Ovary (tissue), 9 donors: Measurements from ENCODE around the gene GSTT4. TPM values are rescaled to one million over a fixed set of nuclear protein-coding genes. Genes with fewer than 3 reads are reported as not detected.
"Not testable (repeated sequence)": the region's sequence is repeated elsewhere in the genome, so short reads cannot be mapped to it uniquely, and the experiment has no call there.

Experiments
- DNase-seq, 5 donors: peaks; one replicate each; pipeline ENCODE4 v3.0.0-alpha.2; 2019 to 2020
- H3K27ac ChIP-seq, 2 donors: fragments of 200-600 bp; one replicate each; pipeline versions ENCODE4 v1.5.1 to v1.8.0; 2019 to 2022
- H3K27me3 ChIP-seq: fragments of 200-600 bp; one replicate; pipeline ENCODE4 v1.8.0; 2022
- H3K36me3 ChIP-seq: fragments of 200-600 bp; sonication (generic); one replicate; pipeline ENCODE4 v1.5.1; 2019
- H3K4me1 ChIP-seq: one replicate; pipeline ENCODE4 v1.8.1; 2013; ENCODE audit warnings: mild to moderate bottlenecking, moderate library complexity; ENCODE audit not compliant: insufficient read depth
- H3K4me3 ChIP-seq: fragments of 200-600 bp; sonication (generic); one replicate; pipeline ENCODE4 v1.5.1; 2017
- H3K9me3 ChIP-seq, 2 donors: fragments of 200-600 bp in 1 of 2; sonication (generic) in 1 of 2; one replicate each; pipeline versions ENCODE4 v1.5.1 to v1.8.1; 2013 to 2019; ENCODE audit warnings: mild to moderate bottlenecking in 1 of 2, moderate library complexity in 1 of 2
- EP300 ChIP-seq: sonication (generic); formaldehyde crosslinking; IDR thresholded peaks from one replicate; pipeline ENCODE4 v1.6.1; 2017; ENCODE audit warnings: antibody characterized with exemption
- POLR2A ChIP-seq: fragments of 450-650 bp; IDR thresholded peaks from one replicate; pipeline ENCODE4 v1.6.1; 2017; ENCODE audit warnings: antibody characterized with exemption, mild to moderate bottlenecking, moderate library complexity
- WGBS, 3 donors: extraction: QIAGEN DNeasy Blood & Tissue Kit in 1 of 3; methylation state at CpG; one replicate each; pipeline versions ENCODE4 v1.1.5 to v1.1.7; 2013 to 2017; 5-methylcytosine and 5-hydroxymethylcytosine counted together
- intact Hi-C, 4 donors: fragments of 100-400 bp; cut with DNase I; formaldehyde crosslinking; loops; one replicate each; pipeline versions ENCODE4 v1.11.0 to v1.15.1; 2022 to 2023
- polyA plus RNA-seq, 2 donors: library from polyadenylated mRNA; stranded (reverse); fragments of 200-250 nt in 1 of 2; fragments of 350-450 nt in 1 of 2; fragmentation: Illumina TruSeq in 1 of 2; extraction: RNeasy Lipid Tissue Mini Kit (QIAGEN cat#74804) in 1 of 2; gene quantifications; one replicate each; pipeline ENCODE4 v1.2.3, GENCODE V29; 2013 to 2014
- total RNA-seq, 7 donors: library from RNA; depleted of rRNA in 2 of 7; stranded (reverse); fragments of >200 nt in 2 of 7; fragmentation: NEBNext Ultra II Directional in 3 of 7; extraction: Animal tissue kit (Norgen Biotek cat#: 25700) in 3 of 7; gene quantifications; one replicate each; pipeline versions ENCODE4 v1.1.0 to v1.2.4, GENCODE V29; 2016 to 2023
- TF ChIP-seq, protein P1 (sequence below), 3 donors: fragments of 450-650 bp in 2 of 3; fragments of 200-600 bp in 1 of 3; IDR thresholded peaks; one replicate each; pipeline versions ENCODE4 v1.5.1 to v1.8.0; 2016 to 2022; ENCODE audit warnings: antibody characterized with exemption in 3 of 3, mild to moderate bottlenecking in 1 of 3
- donor health status: DM: no; HTN: no; CAD: no; lungs with moderate emphysema.
- donor health status: DM: no; HTN: no; CAD: no.
- donor health status: Bipolar disorder and iron deficiency.
- donor health status: DM: yes; HTN: yes; CAD: no.
- donor health status: DM: no; HTN: no; CAD: no.
- donor health status: DM: yes; HTN: yes; CAD: no.

The GSTT4 gene
- total and polyA plus RNA-seq, 9 donors: not detected

GRCh38 chr22:24051028-24051427, 45.8 kb upstream of the GSTT4 start:
- intact Hi-C loops: no loop called here
- no peaks in the 10 kb centered on the region for H3K36me3 ChIP-seq

GRCh38 chr22:24049978-24050377, 44.7 kb upstream of the GSTT4 start:
- no peak for DNase-seq
- 81 to 88% (median 88%) methylated on average over 2 of the region's 2 CpGs for WGBS, 3 donors
- intact Hi-C loops: no loop called here
- Histone ChIP-seq H3K4me3 (no peak overlapping the region), H3K27ac (no peak overlapping the region), H3K4me1 (no peaks in the 10 kb centered on the region), H3K27me3 (no peaks in the 10 kb centered on the region), H3K36me3 (no peaks in the 10 kb centered on the region), H3K9me3 (no peaks in the 10 kb centered on the region)
- TF ChIP-seq, protein P1, sequence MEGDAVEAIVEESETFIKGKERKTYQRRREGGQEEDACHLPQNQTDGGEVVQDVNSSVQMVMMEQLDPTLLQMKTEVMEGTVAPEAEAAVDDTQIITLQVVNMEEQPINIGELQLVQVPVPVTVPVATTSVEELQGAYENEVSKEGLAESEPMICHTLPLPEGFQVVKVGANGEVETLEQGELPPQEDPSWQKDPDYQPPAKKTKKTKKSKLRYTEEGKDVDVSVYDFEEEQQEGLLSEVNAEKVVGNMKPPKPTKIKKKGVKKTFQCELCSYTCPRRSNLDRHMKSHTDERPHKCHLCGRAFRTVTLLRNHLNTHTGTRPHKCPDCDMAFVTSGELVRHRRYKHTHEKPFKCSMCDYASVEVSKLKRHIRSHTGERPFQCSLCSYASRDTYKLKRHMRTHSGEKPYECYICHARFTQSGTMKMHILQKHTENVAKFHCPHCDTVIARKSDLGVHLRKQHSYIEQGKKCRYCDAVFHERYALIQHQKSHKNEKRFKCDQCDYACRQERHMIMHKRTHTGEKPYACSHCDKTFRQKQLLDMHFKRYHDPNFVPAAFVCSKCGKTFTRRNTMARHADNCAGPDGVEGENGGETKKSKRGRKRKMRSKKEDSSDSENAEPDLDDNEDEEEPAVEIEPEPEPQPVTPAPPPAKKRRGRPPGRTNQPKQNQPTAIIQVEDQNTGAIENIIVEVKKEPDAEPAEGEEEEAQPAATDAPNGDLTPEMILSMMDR (IDR thresholded peaks at IDR 0.05): no peak
- no peak for TF ChIP-seq POLR2A
- TF ChIP-seq EP300: no peak

More at GRCh38 chr22:24051028-24051427, 45.8 kb upstream of the GSTT4 start:
- TF ChIP-seq POLR2A (no peak), EP300 (no peak)
- TF ChIP-seq, protein P1 (IDR thresholded peaks at IDR 0.05): no peak
- Histone ChIP-seq H3K9me3 (no peaks in the 10 kb centered on the region), H3K4me3 (no peak overlapping the region), H3K27ac (no peak overlapping the region), H3K4me1 (no peaks in the 10 kb centered on the region), H3K27me3 (no peaks in the 10 kb centered on the region)
- 70 to 93% (median 75%) methylated on average over 5 of the region's 5 CpGs for WGBS, 3 donors
- DNase-seq: no peak

GRCh38 chr22:24049211-24049610, 44.0 kb upstream of the GSTT4 start:
- DNase-seq: no peak
- Histone ChIP-seq H3K27me3 (no peaks in the 10 kb centered on the region), H3K9me3 (no peaks in the 10 kb centered on the region), H3K27ac (no peak overlapping the region), H3K4me3 (no peak overlapping the region), H3K36me3 (no peaks in the 10 kb centered on the region), H3K4me1 (no peaks in the 10 kb centered on the region)
- 81 to 93% (median 86%) methylated on average over 5 of the region's 5 CpGs for WGBS, 3 donors
- TF ChIP-seq POLR2A: no peak
- intact Hi-C loops: no loop called here

DNA sequence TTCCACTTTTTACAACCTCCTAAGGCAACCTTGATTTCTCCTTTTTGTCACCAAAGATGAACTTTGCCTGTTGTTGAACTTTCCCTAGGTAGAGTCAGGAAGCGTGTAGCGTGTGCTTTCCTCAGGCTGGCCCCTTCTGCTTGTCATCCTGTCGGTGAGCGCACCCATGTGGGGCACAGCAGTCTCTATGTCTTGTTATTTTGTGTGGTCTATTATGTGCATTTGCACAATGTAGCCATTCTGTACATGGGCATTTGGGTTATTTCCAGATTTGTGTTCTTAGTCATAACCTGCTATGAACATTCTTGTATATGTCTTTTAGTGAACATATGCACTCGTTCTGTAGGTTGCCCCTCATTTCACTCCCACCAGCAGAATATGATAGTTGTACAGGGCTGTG, 40.8 kb upstream of the GSTT4 start:
- no peak for DNase-seq
- no peaks in the 10 kb centered on the region for H3K27me3 ChIP-seq
- intact Hi-C loops: no loop called here
- WGBS, 3 donors: 86 to 91% (median 90%) methylated on average over 5 of the region's 5 CpGs
- H3K4me3 ChIP-seq: no peak overlapping the region
- H3K36me3 ChIP-seq: no peaks in the 10 kb centered on the region
- H3K27ac ChIP-seq: no peak overlapping the region
- no peaks in the 10 kb centered on the region for H3K9me3 ChIP-seq
- TF ChIP-seq, protein P1 (IDR thresholded peaks at IDR 0.05): no peak
- TF ChIP-seq POLR2A (no peak), EP300 (no peak)
- no peaks in the 10 kb centered on the region for H3K4me1 ChIP-seq

DNA sequence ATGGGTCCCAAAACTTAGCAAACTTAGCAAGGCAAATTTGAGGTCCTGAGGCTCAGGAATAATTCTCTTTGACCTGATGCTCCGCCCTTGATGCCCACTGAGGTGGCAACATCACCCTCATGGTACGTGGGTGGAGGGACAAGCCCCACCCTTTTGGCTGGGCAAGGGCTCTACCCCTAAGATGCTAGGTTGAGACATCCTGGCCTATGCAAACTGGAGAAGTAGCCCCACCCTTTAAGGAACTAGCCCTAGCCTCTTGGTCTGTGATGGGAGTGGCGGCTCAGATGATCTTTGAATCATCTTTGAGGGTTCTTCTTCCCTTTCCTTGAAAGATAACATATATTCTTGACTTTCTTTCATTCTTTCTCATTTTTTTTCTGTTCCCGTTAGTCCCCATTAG, 38.7 kb upstream of the GSTT4 start:
- no peaks in the 10 kb centered on the region for H3K27me3 ChIP-seq
- no peak overlapping the region for H3K27ac ChIP-seq
- TF ChIP-seq POLR2A: no peak
- TF ChIP-seq EP300: no peak
- TF ChIP-seq, protein P1 (IDR thresholded peaks at IDR 0.05): no peak
- no peak overlapping the region for H3K4me3 ChIP-seq
- DNase-seq: no peak
- no peaks in the 10 kb centered on the region for H3K4me1 ChIP-seq
- no peaks in the 10 kb centered on the region for H3K36me3 ChIP-seq
- H3K9me3 ChIP-seq: no peaks in the 10 kb centered on the region
- intact Hi-C loops: no loop called here
- 88 to 96% (median 93%) methylated on average over 4 of the region's 4 CpGs for WGBS, 3 donors

GRCh38 chr22:24043465-24043864, 38.2 kb upstream of the GSTT4 start:
- H3K4me3 ChIP-seq, DNase-seq, H3K27ac ChIP-seq, H3K36me3 ChIP-seq, intact Hi-C loops, H3K4me1 ChIP-seq, H3K9me3 ChIP-seq, H3K27me3 ChIP-seq: not testable (repeated sequence)
- 77 to 81% (median 78%) methylated on average over 5 of the region's 5 CpGs for WGBS, 3 donors
